ENCODE measurements around the gene GIN1.

The GIN1 gene

DNA sequence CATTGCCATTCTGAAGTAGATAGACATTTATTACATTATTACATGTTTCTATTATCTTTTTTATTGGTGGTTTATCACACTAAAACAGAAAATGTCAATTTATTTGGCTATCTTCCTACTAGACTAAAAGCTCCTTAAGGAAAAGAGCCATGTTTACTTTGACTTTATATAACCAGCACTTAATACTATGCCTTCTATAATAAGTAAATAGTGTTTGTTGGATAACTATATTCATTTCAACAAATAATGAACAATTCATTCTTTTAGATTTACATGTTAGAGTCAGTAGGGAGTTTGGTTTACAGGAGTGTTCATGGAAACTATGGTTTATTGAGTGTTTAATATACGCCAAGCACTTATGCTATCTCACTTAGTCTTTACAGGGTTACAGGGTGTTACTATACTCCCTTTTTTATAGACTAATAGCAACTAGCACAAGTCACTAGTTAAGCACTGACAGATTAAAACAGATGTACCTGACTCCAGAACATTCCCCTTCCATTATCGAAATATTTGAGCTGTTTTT is 7.4 kb upstream of the GIN1 start:
- TF ChIP-seq, protein P1, sequence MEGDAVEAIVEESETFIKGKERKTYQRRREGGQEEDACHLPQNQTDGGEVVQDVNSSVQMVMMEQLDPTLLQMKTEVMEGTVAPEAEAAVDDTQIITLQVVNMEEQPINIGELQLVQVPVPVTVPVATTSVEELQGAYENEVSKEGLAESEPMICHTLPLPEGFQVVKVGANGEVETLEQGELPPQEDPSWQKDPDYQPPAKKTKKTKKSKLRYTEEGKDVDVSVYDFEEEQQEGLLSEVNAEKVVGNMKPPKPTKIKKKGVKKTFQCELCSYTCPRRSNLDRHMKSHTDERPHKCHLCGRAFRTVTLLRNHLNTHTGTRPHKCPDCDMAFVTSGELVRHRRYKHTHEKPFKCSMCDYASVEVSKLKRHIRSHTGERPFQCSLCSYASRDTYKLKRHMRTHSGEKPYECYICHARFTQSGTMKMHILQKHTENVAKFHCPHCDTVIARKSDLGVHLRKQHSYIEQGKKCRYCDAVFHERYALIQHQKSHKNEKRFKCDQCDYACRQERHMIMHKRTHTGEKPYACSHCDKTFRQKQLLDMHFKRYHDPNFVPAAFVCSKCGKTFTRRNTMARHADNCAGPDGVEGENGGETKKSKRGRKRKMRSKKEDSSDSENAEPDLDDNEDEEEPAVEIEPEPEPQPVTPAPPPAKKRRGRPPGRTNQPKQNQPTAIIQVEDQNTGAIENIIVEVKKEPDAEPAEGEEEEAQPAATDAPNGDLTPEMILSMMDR (IDR thresholded peaks at IDR 0.05; ENCODE audit: unreplicated experiment in 3 of 3) = no peak
- Mint-ChIP-seq H3K9me3 (no peaks in the 10 kb centered on the region), H3K36me3 (ENCODE audit: low read depth) (peaks cover 18% of the 10 kb centered on the region), H3K4me1 (peaks cover 6% of the 10 kb centered on the region), H3K27ac (no peak overlapping the region), H3K27me3 (ENCODE audit: low read depth) (no peaks in the 10 kb centered on the region), H3K4me3 (no peak overlapping the region)

DNA sequence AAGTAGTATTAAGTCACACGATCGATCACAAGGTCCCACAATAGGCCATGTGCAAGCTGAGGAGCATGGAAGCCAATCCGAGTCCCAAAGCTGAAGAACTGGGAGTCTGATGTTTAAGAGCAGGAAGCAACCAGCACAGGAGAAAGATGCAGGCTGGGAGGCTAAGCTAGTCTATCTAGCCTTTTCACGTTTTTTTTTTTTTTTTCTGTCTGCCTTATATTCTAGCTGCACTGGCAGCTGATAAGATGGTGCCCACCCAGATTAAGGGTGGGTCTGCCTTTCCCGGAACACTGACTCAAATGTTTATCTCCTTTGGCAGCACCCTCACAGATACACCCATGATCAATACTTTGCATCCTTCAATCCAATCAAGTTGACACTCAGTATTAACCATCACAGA is 6.6 kb upstream of the GIN1 start:
- Mint-ChIP-seq H3K9me3 (no peaks in the 10 kb centered on the region), H3K36me3 (ENCODE audit: low read depth) (peaks cover 14% of the 10 kb centered on the region), H3K4me1 (peaks cover 14% of the 10 kb centered on the region), H3K4me3 (no peak overlapping the region), H3K27me3 (ENCODE audit: low read depth) (no peaks in the 10 kb centered on the region), H3K27ac (no peak overlapping the region)
- TF ChIP-seq, protein P1 (IDR thresholded peaks at IDR 0.05; ENCODE audit: unreplicated experiment in 3 of 3) = no peak

DNA sequence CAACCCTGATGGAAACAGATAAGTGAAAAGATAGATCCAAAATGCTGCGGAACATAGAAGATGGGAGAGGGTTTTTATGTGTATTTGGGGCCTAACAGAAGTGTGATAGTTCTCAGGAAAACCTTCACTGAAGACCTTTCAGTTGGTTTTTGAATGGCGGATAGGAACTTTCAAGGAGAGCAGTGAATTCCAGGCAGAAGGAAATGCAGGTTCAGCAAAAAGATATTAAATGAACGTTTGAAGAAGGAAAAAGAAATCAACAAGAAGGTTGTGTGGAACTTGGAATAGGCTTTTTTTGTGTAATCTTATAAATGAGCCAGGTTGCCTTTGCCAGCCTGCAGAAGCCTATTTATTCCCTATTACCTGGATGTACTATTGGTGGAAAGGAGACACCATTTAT is 2.3 kb upstream of the GIN1 start:
- H3K4me1 Mint-ChIP-seq = peaks cover 34% of the 10 kb centered on the region
- TF ChIP-seq, protein P1 (IDR thresholded peaks at IDR 0.05; ENCODE audit: unreplicated experiment in 3 of 3) = no peak
- H3K36me3 Mint-ChIP-seq (ENCODE audit: low read depth) = peaks cover 6% of the 10 kb centered on the region
- no peaks in the 10 kb centered on the region for H3K9me3 Mint-ChIP-seq
- peak overlapping the region; percentile 7 to 97 (median 92) for H3K4me3 Mint-ChIP-seq
- no peak overlapping the region for H3K27ac Mint-ChIP-seq
- no peaks in the 10 kb centered on the region for H3K27me3 Mint-ChIP-seq (ENCODE audit: low read depth)

DNA sequence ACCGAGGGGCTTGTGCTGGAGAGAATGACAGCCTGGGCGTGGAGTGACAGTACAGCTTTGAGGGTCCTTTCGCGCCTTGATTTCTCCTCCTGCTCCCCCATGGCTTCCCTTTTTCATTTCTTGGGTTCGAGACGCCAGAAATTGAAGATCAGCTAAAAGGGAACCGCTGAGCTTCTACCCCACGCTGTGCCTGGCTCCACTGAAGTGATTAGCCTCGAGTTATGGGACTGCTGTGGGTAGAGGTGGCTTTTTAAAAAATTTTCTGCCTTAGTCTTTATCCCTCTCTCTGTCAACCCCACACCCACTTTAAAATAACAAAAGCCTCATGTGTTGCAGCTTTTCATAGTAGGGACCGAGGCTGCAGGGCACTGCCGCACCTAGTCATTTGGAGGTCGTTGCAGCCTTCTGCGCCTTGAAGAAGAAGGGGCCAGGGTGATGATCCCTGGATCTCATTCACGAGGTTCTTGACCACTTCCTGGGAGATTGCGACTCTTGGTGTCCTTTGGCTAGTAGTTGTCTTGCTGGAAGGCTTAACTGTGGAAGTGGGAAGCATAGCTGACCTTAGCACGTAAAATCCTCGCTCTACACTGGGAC is 766 bp upstream of the GIN1 start:
- TF ChIP-seq, protein P1 (IDR thresholded peaks at IDR 0.05; ENCODE audit: unreplicated experiment in 3 of 3) = no peak
- H3K27ac Mint-ChIP-seq = peak overlapping the region; percentile 99
- H3K36me3 Mint-ChIP-seq (ENCODE audit: low read depth) = peaks cover 6% of the 10 kb centered on the region

DNA sequence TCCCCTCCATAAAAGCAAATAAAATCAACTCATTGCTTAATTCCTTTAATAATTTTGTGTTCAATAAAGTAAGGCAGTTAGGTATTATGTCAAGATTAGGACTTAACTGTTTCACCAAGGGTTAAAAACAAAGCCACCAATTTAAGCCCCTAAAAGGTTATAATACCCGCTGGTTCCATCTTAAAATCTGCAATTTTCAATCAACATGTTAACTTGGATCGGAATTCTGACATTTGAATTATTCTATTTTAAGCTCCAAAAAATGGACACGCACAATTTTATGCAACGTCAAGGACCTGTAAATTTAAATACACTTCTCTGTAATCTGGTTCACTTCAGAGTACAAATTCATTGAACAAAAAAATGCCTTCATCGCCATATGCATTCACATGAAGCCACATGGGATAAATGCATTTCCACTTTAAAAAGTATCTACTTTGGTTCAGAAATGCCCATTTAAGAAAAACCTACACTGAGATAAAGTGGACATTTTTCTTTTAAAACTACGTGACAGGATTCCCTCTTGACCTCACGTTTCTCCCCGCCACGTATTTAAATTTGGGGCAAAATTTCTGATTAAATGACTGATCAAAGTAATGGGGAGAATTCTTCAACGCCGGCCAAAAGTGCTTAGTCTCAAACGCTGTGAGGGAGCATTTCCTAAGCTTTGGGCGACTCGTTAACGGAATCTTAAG is 721 bp downstream of the GIN1 start:
- TF ChIP-seq, protein P1 (IDR thresholded peaks at IDR 0.05; ENCODE audit: unreplicated experiment in 3 of 3) = no peak
- peaks cover 6% of the 10 kb centered on the region for H3K36me3 Mint-ChIP-seq (ENCODE audit: low read depth)
- H3K27ac Mint-ChIP-seq = peak overlapping the region; percentile 99
- peak overlapping the region; percentile 92 to 97 (median 97) for H3K4me3 Mint-ChIP-seq
- peaks cover 34% of the 10 kb centered on the region for H3K4me1 Mint-ChIP-seq
- no peaks in the 10 kb centered on the region for H3K9me3 Mint-ChIP-seq
- no peaks in the 10 kb centered on the region for H3K27me3 Mint-ChIP-seq (ENCODE audit: low read depth)

More for the DNA sequence above, 766 bp upstream of the GIN1 start:
- H3K4me3 Mint-ChIP-seq = peak overlapping the region; percentile 92 to 97 (median 97)
- H3K27me3 Mint-ChIP-seq (ENCODE audit: low read depth) = no peaks in the 10 kb centered on the region
- peaks cover 34% of the 10 kb centered on the region for H3K4me1 Mint-ChIP-seq
- H3K9me3 Mint-ChIP-seq = no peaks in the 10 kb centered on the region
